ENCODE results near the gene PTCD1.
A peak's percentile ranks its signal among the peaks of the same experiment; 100 is the strongest.
"Not testable (repeated sequence)": the region's sequence is repeated elsewhere in the genome, so short reads cannot be mapped to it uniquely, and the experiment has no call there.

Gene PTCD1

GRCh38 chr7:99407872-99408378 lies 30.7 kb downstream of the PTCD1 start:
- DNase-seq, result peak in 3 of 6 experiments; percentile 20 to 54 (median 44)

- DNase-seq, result no peak
Observed at GRCh38 chr7:99406557-99406956, 32.0 kb downstream of the PTCD1 start.

- DNase-seq, result no peak
Observed at GRCh38 chr7:99404977-99405320, 33.6 kb downstream of the PTCD1 start.

- DNase-seq, result no peak
Observed at GRCh38 chr7:99404235-99404976, 34.2 kb downstream of the PTCD1 start.

- DNase-seq, result no peak
Observed at GRCh38 chr7:99403764-99404163, 34.8 kb downstream of the PTCD1 start.

GRCh38 chr7:99402854-99403253 lies 35.7 kb downstream of the PTCD1 start:
- DNase-seq, result no peak

- no peak for DNase-seq
Observed at GRCh38 chr7:99399597-99399996, 39.0 kb downstream of the PTCD1 start.

- no peak for DNase-seq
Observed at GRCh38 chr7:99398891-99399445, 39.6 kb downstream of the PTCD1 start.

GRCh38 chr7:99397297-99397983 lies 41.2 kb downstream of the PTCD1 start:
- no peak for DNase-seq

- no peak for DNase-seq
Observed at GRCh38 chr7:99396418-99397296, 41.9 kb downstream of the PTCD1 start.

GRCh38 chr7:99395616-99396327 lies 42.8 kb downstream of the PTCD1 start:
- no peak for DNase-seq

- no peak for DNase-seq
Observed at GRCh38 chr7:99394188-99394502, 44.5 kb downstream of the PTCD1 start.

- DNase-seq, result no peak
Observed at GRCh38 chr7:99393355-99394187, 45.0 kb downstream of the PTCD1 start.

GRCh38 chr7:99392659-99393354 lies 45.8 kb downstream of the PTCD1 start:
- peak; percentile 75 to 85 (median 78) for DNase-seq

GRCh38 chr7:99392046-99392445 lies 46.6 kb downstream of the PTCD1 start:
- DNase-seq, result no peak

- DNase-seq, result no peak
Observed at GRCh38 chr7:99390941-99391602, 47.5 kb downstream of the PTCD1 start.

- DNase-seq, result no peak
Observed at GRCh38 chr7:99389772-99390171, 48.8 kb downstream of the PTCD1 start.

GRCh38 chr7:99387912-99388311 lies 50.7 kb downstream of the PTCD1 start:
- DNase-seq, result no peak

- not testable (repeated sequence) for DNase-seq
Observed at GRCh38 chr7:99387239-99387635, 51.4 kb downstream of the PTCD1 start.

- peak in 5 of 6 experiments; percentile 13 to 44 (median 27) for DNase-seq
Observed at GRCh38 chr7:99386584-99387238, 51.9 kb downstream of the PTCD1 start.
